ENCODE results near the gene PIP4K2B.

GRCh38 chr17:38751144-38751807 is 48.1 kb downstream of the PIP4K2B start:
- no peak for TF ChIP-seq CTCF (IDR thresholded peaks at IDR 0.05)
- no peak for TF ChIP-seq POLR2A (IDR thresholded peaks at IDR 0.05)
- no peak for TF ChIP-seq POLR2AphosphoS5 (IDR thresholded peaks at IDR 0.05)
